Prostate gland (tissue), 2 donors: ENCODE measurements around the gene GALNT2.

ENCODE experiments used
- CTCF ChIP-seq, 4 experiments: fragments of 200-600 bp in 2 of 4; fragments of 450-650 bp in 2 of 4; sonication (generic) in 2 of 4; IDR thresholded peaks; 1 replicate in 3 of 4; 2 replicates in 1 of 4; pipeline ENCODE4 v1.5.1; 2016 to 2019; ENCODE audit warnings: antibody characterized with exemption in 4 of 4, mild to moderate bottlenecking in 2 of 4, moderate library complexity in 2 of 4
- POLR2A ChIP-seq: fragments of 450-650 bp; IDR thresholded peaks from one replicate; pipeline ENCODE4 v1.6.1; 2016; ENCODE audit warnings: antibody characterized with exemption, mild to moderate bottlenecking

GRCh38 chr1:230090194-230090711 is 23.2 kb downstream of the GALNT2 start:
- TF ChIP-seq CTCF (IDR thresholded peaks at IDR 0.05) (no peak), POLR2A (no peak)
